IPS DF 4.7 (cell line): ENCODE results near the gene TELO2.

Experiments used
- DNase-seq: peaks from one replicate; pipeline ENCODE4 v3.0.0-alpha.2; 2013; ENCODE audit warnings: low spot score; ENCODE audit errors: extremely low read depth

TELO2 gene

GRCh38 chr16:1553946-1554825, 61.0 kb downstream of the TELO2 start:
- DNase-seq: no peak

GRCh38 chr16:1554826-1555445, 61.8 kb downstream of the TELO2 start:
- no peak for DNase-seq

GRCh38 chr16:1556254-1556653, 63.1 kb downstream of the TELO2 start:
- DNase-seq: no peak

- DNase-seq: no peak
Measured at GRCh38 chr16:1557074-1557473, 63.9 kb downstream of the TELO2 start.

- DNase-seq: no peak
Measured at GRCh38 chr16:1557576-1557975, 64.4 kb downstream of the TELO2 start.

GRCh38 chr16:1559446-1559975, 66.4 kb downstream of the TELO2 start:
- DNase-seq: no peak
